ENCODE data around the gene HERPUD1.

GRCh38 chr16:56945847-56946527 is 14.0 kb downstream of the HERPUD1 start:
- TF ChIP-seq GTF2B (IDR thresholded peaks at IDR 0.05; ENCODE audit: extremely low read depth, insufficient read length) = no peak
- no peak for TF ChIP-seq MYBL2 (IDR thresholded peaks at IDR 0.05; ENCODE audit: low read depth)
- no peak for TF ChIP-seq MYBL2 (CRISPR knock-in tag; IDR thresholded peaks at IDR 0.05; ENCODE audit: borderline replicate concordance)
- TF ChIP-seq PHF21A (IDR thresholded peaks at IDR 0.05; ENCODE audit: borderline replicate concordance, low read depth) = no peak
- TF ChIP-seq SLC30A9 (CRISPR knock-in tag; IDR thresholded peaks at IDR 0.05) = no peak
